ENCODE results near the gene CELF4. TPM values are rescaled to one million over a fixed set of nuclear protein-coding genes. Genes with fewer than 3 reads are reported as not detected.

Gene CELF4
- total RNA-seq (2014; rRNA removed; shearing (Covaris generic)) = not detected in 2 replicates
- 0.24 TPM in 1 of 2 replicates, not detected in the other for polyA plus RNA-seq (2016; fragmentation: Nextera tagmentation; extraction: Ambion mirVana)

- Histone ChIP-seq H3K27me3 (replicated peaks; ENCODE audit: insufficient read depth) (peaks cover 64% of the 10 kb centered on the region), H3K4me1 (ENCODE audit: insufficient read depth) (no peaks in the 10 kb centered on the region), H2AFZ (peak within 1 kb of the TSS; percentile 62; the same call in 1 of the 2 replicates), H3F3A (ENCODE audit: insufficient read depth) (no peaks in the 10 kb centered on the region), H3K4me3 (peak within 1 kb of the TSS; percentile 63), H3K36me3 (ENCODE audit: low read depth) (no peaks in the 10 kb centered on the region), H4K20me1 (ENCODE audit: insufficient read depth) (no peaks in the 10 kb centered on the region), H3K79me2 (ENCODE audit: insufficient read depth) (no peaks in the 10 kb centered on the region), H3K9me3 (ENCODE audit: low read depth) (no peaks in the 10 kb centered on the region), H3K4me2 (ENCODE audit: unreplicated experiment) (peak within 1 kb of the TSS; percentile 84), H3K27ac (no peak within 1 kb of the TSS), H3K9ac (no peak within 1 kb of the TSS), H3K9me2 (ENCODE audit: insufficient read depth) (no peaks in the 10 kb centered on the region)
- in situ Hi-C loops (cut with MboI) = no loop called here
- WGBS, 2 experiments (ENCODE audit: low coverage in 1 of 2, low lambda C conversion rate in 2 of 2, missing lambda C conversion rate in 2 of 2) = 3 to 7% methylated on average over 45 to 62 of the region's 62 CpGs
- DNase-seq = peak; percentile 41
- 0 out of 2 replicates have a peak, but pooled peaks have one; percentile 15 for TF ChIP-seq EZH2phosphoT487 (IDR thresholded peaks at IDR 0.05; ENCODE audit: insufficient read depth, low read depth)
- TF ChIP-seq EZH2 (IDR thresholded peaks at IDR 0.05; ENCODE audit: insufficient read depth, poor library complexity, severe bottlenecking) = peak; percentile 68
These were observed at the start of gene CELF4 for GRCh38 chr18:37565101-37565976. Gene CELF4 (minus strand): TSS chr18:37565798.

- no peak for TF ChIP-seq EZH2phosphoT487 (IDR thresholded peaks at IDR 0.05; ENCODE audit: insufficient read depth, low read depth)
- TF ChIP-seq EZH2 (IDR thresholded peaks at IDR 0.05; ENCODE audit: insufficient read depth, poor library complexity, severe bottlenecking) = no peak
These were observed 47.6 kb upstream of the CELF4 start for GRCh38 chr18:37613253-37613565.

GRCh38 chr18:37612524-37613252 lies 47.1 kb upstream of the CELF4 start:
- no peak for TF ChIP-seq EZH2phosphoT487 (IDR thresholded peaks at IDR 0.05; ENCODE audit: insufficient read depth, low read depth)
- no peaks in the 10 kb centered on the region for H3K36me3 ChIP-seq (ENCODE audit: low read depth)
- WGBS, 2 experiments (ENCODE audit: low coverage in 1 of 2, low lambda C conversion rate in 2 of 2, missing lambda C conversion rate in 2 of 2) = 2 to 3% methylated on average over 5 of the region's 5 CpGs
- in situ Hi-C loops (cut with MboI) = no loop called here
- no peaks in the 10 kb centered on the region for H3K9me2 ChIP-seq (ENCODE audit: insufficient read depth)
- DNase-seq = no peak
- no peak overlapping the region for H2AFZ ChIP-seq
- no peaks in the 10 kb centered on the region for H3K4me1 ChIP-seq (ENCODE audit: insufficient read depth)
- H3K4me3 ChIP-seq = no peak overlapping the region
- no peaks in the 10 kb centered on the region for H4K20me1 ChIP-seq (ENCODE audit: insufficient read depth)
- H3K79me2 ChIP-seq (ENCODE audit: insufficient read depth) = no peaks in the 10 kb centered on the region
- no peaks in the 10 kb centered on the region for H3K27me3 ChIP-seq (replicated peaks; ENCODE audit: insufficient read depth)
- no peak overlapping the region for H3K27ac ChIP-seq
- H3F3A ChIP-seq (ENCODE audit: insufficient read depth) = no peaks in the 10 kb centered on the region
- no peaks in the 10 kb centered on the region for H3K9me3 ChIP-seq (ENCODE audit: low read depth)
- H3K9ac ChIP-seq = no peak overlapping the region
- H3K4me2 ChIP-seq (ENCODE audit: unreplicated experiment) = no peak overlapping the region

More at GRCh38 chr18:37613253-37613565, 47.6 kb upstream of the CELF4 start:
- Histone ChIP-seq H3F3A (ENCODE audit: insufficient read depth) (no peaks in the 10 kb centered on the region), H3K4me3 (no peak overlapping the region), H3K36me3 (ENCODE audit: low read depth) (no peaks in the 10 kb centered on the region), H3K27ac (no peak overlapping the region), H2AFZ (no peak overlapping the region), H3K4me1 (ENCODE audit: insufficient read depth) (no peaks in the 10 kb centered on the region), H3K9me3 (ENCODE audit: low read depth) (no peaks in the 10 kb centered on the region), H3K9me2 (ENCODE audit: insufficient read depth) (no peaks in the 10 kb centered on the region), H3K9ac (no peak overlapping the region), H3K4me2 (ENCODE audit: unreplicated experiment) (no peak overlapping the region), H4K20me1 (ENCODE audit: insufficient read depth) (no peaks in the 10 kb centered on the region), H3K79me2 (ENCODE audit: insufficient read depth) (no peaks in the 10 kb centered on the region), H3K27me3 (replicated peaks; ENCODE audit: insufficient read depth) (no peaks in the 10 kb centered on the region)
- no peak for DNase-seq
- 0 to 3% methylated on average over 1 of the region's 1 CpG for WGBS, 2 experiments (ENCODE audit: low coverage in 1 of 2, low lambda C conversion rate in 2 of 2, missing lambda C conversion rate in 2 of 2)
- in situ Hi-C loops (cut with MboI) = no loop called here

- in situ Hi-C loops (cut with MboI) = no loop called here
- Histone ChIP-seq H2AFZ (no peak overlapping the region), H3K9ac (no peak overlapping the region), H3F3A (ENCODE audit: insufficient read depth) (no peaks in the 10 kb centered on the region), H3K36me3 (ENCODE audit: low read depth) (no peaks in the 10 kb centered on the region), H3K4me3 (no peak overlapping the region), H3K27ac (no peak overlapping the region), H3K9me3 (ENCODE audit: low read depth) (no peaks in the 10 kb centered on the region), H4K20me1 (ENCODE audit: insufficient read depth) (no peaks in the 10 kb centered on the region), H3K79me2 (ENCODE audit: insufficient read depth) (no peaks in the 10 kb centered on the region), H3K9me2 (ENCODE audit: insufficient read depth) (no peaks in the 10 kb centered on the region), H3K4me2 (ENCODE audit: unreplicated experiment) (no peak overlapping the region), H3K4me1 (ENCODE audit: insufficient read depth) (no peaks in the 10 kb centered on the region), H3K27me3 (replicated peaks; ENCODE audit: insufficient read depth) (no peaks in the 10 kb centered on the region)
- 27 to 33% methylated on average over 5 of the region's 5 CpGs for WGBS, 2 experiments (ENCODE audit: low coverage in 1 of 2, low lambda C conversion rate in 2 of 2, missing lambda C conversion rate in 2 of 2)
- no peak for TF ChIP-seq EZH2phosphoT487 (IDR thresholded peaks at IDR 0.05; ENCODE audit: insufficient read depth, low read depth)
- TF ChIP-seq EZH2 (IDR thresholded peaks at IDR 0.05; ENCODE audit: insufficient read depth, poor library complexity, severe bottlenecking) = no peak
- no peak for DNase-seq
These were observed 46.1 kb upstream of the CELF4 start for GRCh38 chr18:37611614-37612279.

All from GM23248 (cell line).